ENCODE data around the gene FBXW9. TPM values are rescaled to one million over a fixed set of nuclear protein-coding genes. Genes with fewer than 3 reads are reported as not detected.
A peak's percentile ranks its signal among the peaks of the same experiment; 100 is the strongest.

FBXW9 gene
- total and polyA plus RNA-seq, 2 of the 8 experiments (the other 6 are each of a cell fraction or from before 2014, with no cell fraction given), result 10.8 to 30.1 TPM

- Histone ChIP-seq H3K18ac (ENCODE audit: extremely low read depth, low read length) (no peak overlapping the region), H3K79me1 (ENCODE audit: low read depth, low read length) (no peaks in the 10 kb centered on the region), H2AFZ (ENCODE audit: low read length) (no peak overlapping the region), H3K14ac (ENCODE audit: insufficient read length) (no peak overlapping the region), H2BK12ac (ENCODE audit: low read depth, low read length) (no peak overlapping the region), H4K5ac (ENCODE audit: insufficient read length, low read depth, low read length) (no peak overlapping the region), H4K20me1 (replicated peaks in 1 of 2; ENCODE audit: control insufficient read depth in 1 of 2, insufficient read depth in 2 of 2, low read length in 2 of 2) (peaks cover 4 to 14% of the 10 kb centered on the region in 2 experiments), H3K56ac (replicated peaks; ENCODE audit: insufficient read length, low read depth, low read length) (no peak overlapping the region), H2BK20ac (ENCODE audit: low read length) (no peak overlapping the region), H4K91ac (replicated peaks; ENCODE audit: insufficient read length, low read length) (no peak overlapping the region), H2BK120ac (replicated peaks; ENCODE audit: low read depth, low read length) (no peak overlapping the region), H3K27me3 (replicated peaks in 1 of 4; ENCODE audit: control insufficient read depth in 3 of 4, extremely low read depth in 1 of 4, insufficient read depth in 3 of 4, low read length in 3 of 4) (no peaks in the 10 kb centered on the region), H3K9ac (replicated peaks in 1 of 4; ENCODE audit: extremely low read depth in 1 of 4, low read depth in 3 of 4, low read length in 3 of 4) (no peak overlapping the region; a peak in 1 of 7 replicates), H2BK5ac (ENCODE audit: low read depth, low read length) (no peak overlapping the region; the same call in 1 of the 2 replicates), H3K4me3 (ENCODE audit: extremely low read depth in 1 of 4, insufficient read depth in 2 of 4, low read depth in 3 of 4, low read length in 4 of 4) (no peak overlapping the region), H2BK15ac (ENCODE audit: low read length) (no peak overlapping the region), H3K4me2 (ENCODE audit: insufficient read depth in 1 of 2, low read depth in 2 of 2, low read length in 2 of 2) (no peak overlapping the region), H3K9me3 (ENCODE audit: insufficient read depth in 2 of 2, low read depth in 1 of 2, low read length in 1 of 2) (no peaks in the 10 kb centered on the region), H2AK5ac (ENCODE audit: low read depth, low read length) (no peak overlapping the region), H3K23ac (ENCODE audit: insufficient read length) (no peak overlapping the region), H3K4ac (replicated peaks; ENCODE audit: insufficient read length, low read depth, low read length) (no peak overlapping the region), H3K36me3 (ENCODE audit: control insufficient read depth in 2 of 4, insufficient read depth in 4 of 4, low read length in 3 of 4) (peaks cover 28 to 69% (median 52%) of the 10 kb centered on the region in 4 experiments), H3K4me1 (replicated peaks in 1 of 4; ENCODE audit: control insufficient read depth in 3 of 4, insufficient read depth in 4 of 4, low read length in 3 of 4) (peaks cover 0 to 5% (median 2%) of the 10 kb centered on the region in 4 experiments; a peak in 2 of 7 replicates), H3K23me2 (ENCODE audit: low read depth, low read length) (no peaks in the 10 kb centered on the region; the same call in 1 of the 2 replicates), H3K27ac (ENCODE audit: low read depth, low read length) (no peak overlapping the region), H4K8ac (ENCODE audit: extremely low read depth, insufficient read depth, low read length) (peak overlapping the region; percentile 14; the same call in 1 of the 2 replicates), H3K79me2 (ENCODE audit: control insufficient read depth in 1 of 2, insufficient read depth in 2 of 2, low read length in 2 of 2) (no peaks in the 10 kb centered on the region)
- FAIRE-seq (no peak), DNase-seq (ENCODE audit: low read depth in 1 of 2, low spot score in 2 of 2) (no peak)
- ChIA-PET POLR2A (ENCODE audit: partially characterized antibody) (no interaction called here), CTCF (ENCODE audit: partially characterized antibody) (no interaction called here)
- WGBS, 2 experiments (ENCODE audit: extremely low coverage in 1 of 2, insufficient coverage in 1 of 2, insufficient read length in 1 of 2, insufficient replicate concordance in 2 of 2, low coverage in 1 of 2, low lambda C conversion rate in 2 of 2, missing lambda C conversion rate in 1 of 2), result 92% methylated on average over 16 of the region's 33 CpGs; no CpG with 5 or more reads in 1 of the 2 experiments
- no peak for TF ChIP-seq PHF8 (conservative IDR thresholded peaks at IDR 0.05; ENCODE audit: low read depth, low read length)
- TF ChIP-seq POLR2AphosphoS5 (IDR thresholded peaks at IDR 0.05; ENCODE audit: low read depth, low read length), result no peak
- no peak for TF ChIP-seq EP300 (IDR thresholded peaks at IDR 0.05; ENCODE audit: borderline replicate concordance in 1 of 2, low read depth in 2 of 2, low read length in 2 of 2)
- TF ChIP-seq KDM4A (IDR thresholded peaks at IDR 0.05; ENCODE audit: low read depth, low read length, severe bottlenecking), result no peak
- TF ChIP-seq SRF (IDR thresholded peaks at IDR 0.05; ENCODE audit: low read depth, low read length), result no peak
- TF ChIP-seq SIN3A (conservative IDR thresholded peaks at IDR 0.05 in 1 of 2, IDR thresholded peaks at IDR 0.05 in 1 of 2; ENCODE audit: low read depth in 1 of 2, low read length in 2 of 2), result no peak
- no peak for TF ChIP-seq TCF12 (IDR thresholded peaks at IDR 0.05; ENCODE audit: low read depth, low read length)
- no peak for TF ChIP-seq RXRA (IDR thresholded peaks at IDR 0.05; ENCODE audit: insufficient read depth, low read depth, low read length)
- no peak for TF ChIP-seq EGR1 (IDR thresholded peaks at IDR 0.05; ENCODE audit: borderline replicate concordance, low read depth, low read length)
These were observed 5.3 kb upstream of the FBXW9 start for GRCh38 chr19:12701596-12702282.

Data from H1 (cell line).